Measurements from ENCODE around the gene MT1E. TPM values are rescaled to one million over a fixed set of nuclear protein-coding genes. Genes with fewer than 3 reads are reported as not detected.

MT1E gene
- polyA plus RNA-seq, 1 donor from 2014 or later: not detected

DNA sequence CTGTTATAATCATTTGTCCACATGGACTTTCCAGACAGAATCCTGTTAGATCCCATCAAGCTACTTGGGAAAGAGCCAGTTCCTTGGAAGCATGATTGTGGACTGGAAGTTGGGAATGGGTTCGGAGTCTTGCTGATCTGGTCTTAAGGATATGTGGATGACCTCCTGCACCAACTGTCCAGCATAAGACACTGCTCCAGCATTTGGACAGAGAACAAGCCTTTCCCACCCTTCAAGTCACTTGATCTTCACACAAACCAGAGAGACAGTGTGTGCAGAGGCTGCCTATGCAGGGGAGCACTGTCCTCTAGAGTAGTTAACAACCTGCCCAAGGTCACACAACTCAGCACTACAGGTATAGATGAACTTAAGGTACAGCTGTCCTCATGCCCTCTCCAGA, 20.3 kb downstream of the MT1E start:
- Histone ChIP-seq H3K4me3 (ENCODE audit: low read length) (no peak overlapping the region), H2AFZ (ENCODE audit: low read depth, low read length) (no peak overlapping the region), H3K27me3 (ENCODE audit: insufficient read depth, low read depth, low read length) (peaks cover 86% of the 10 kb centered on the region), H4K20me1 (ENCODE audit: insufficient read depth) (no peaks in the 10 kb centered on the region), H3K79me2 (replicated peaks; ENCODE audit: insufficient read depth, low read length) (no peaks in the 10 kb centered on the region), H3F3A (ENCODE audit: insufficient read depth, low read length, poor library complexity, severe bottlenecking) (no peaks in the 10 kb centered on the region), H3K9me2 (ENCODE audit: insufficient read depth, low read length) (no peaks in the 10 kb centered on the region), H3K27ac (ENCODE audit: low read length) (no peak overlapping the region), H3K4me2 (ENCODE audit: low read length) (no peak overlapping the region), H3K9me3 (ENCODE audit: low read length) (no peaks in the 10 kb centered on the region), H3K9ac (ENCODE audit: low read length) (no peak overlapping the region), H3K36me3 (ENCODE audit: insufficient read depth, low read length) (no peaks in the 10 kb centered on the region)
- no peak for TF ChIP-seq RAD21 (conservative IDR thresholded peaks at IDR 0.05)
- TF ChIP-seq POLR2AphosphoS5 (IDR thresholded peaks at IDR 0.05): no peak
- TF ChIP-seq REST (IDR thresholded peaks at IDR 0.05; ENCODE audit: borderline replicate concordance): no peak
- TF ChIP-seq SMC3 (conservative IDR thresholded peaks at IDR 0.05; ENCODE audit: poor library complexity): no peak
- TF ChIP-seq CTCF (IDR thresholded peaks at IDR 0.05; ENCODE audit: poor library complexity, severe bottlenecking): no peak
- TF ChIP-seq MXI1 (conservative IDR thresholded peaks at IDR 0.05; ENCODE audit: poor library complexity, severe bottlenecking): no peak
- TF ChIP-seq EZH2 (IDR thresholded peaks at IDR 0.05; ENCODE audit: borderline replicate concordance, insufficient read depth, low read length, poor library complexity, severe bottlenecking): no peak
- TF ChIP-seq TAF1 (IDR thresholded peaks at IDR 0.05; ENCODE audit: low read depth): no peak
- no peak for TF ChIP-seq EP300 (conservative IDR thresholded peaks at IDR 0.05; ENCODE audit: poor library complexity, severe bottlenecking)

GRCh38 chr16:56647641-56648431, 22.3 kb downstream of the MT1E start:
- Histone ChIP-seq H3K79me2 (replicated peaks; ENCODE audit: insufficient read depth, low read length) (no peaks in the 10 kb centered on the region), H4K20me1 (ENCODE audit: insufficient read depth) (no peaks in the 10 kb centered on the region), H3F3A (ENCODE audit: insufficient read depth, low read length, poor library complexity, severe bottlenecking) (no peaks in the 10 kb centered on the region), H3K9ac (ENCODE audit: low read length) (no peak overlapping the region), H3K27me3 (ENCODE audit: insufficient read depth, low read depth, low read length) (peaks cover 68% of the 10 kb centered on the region), H3K36me3 (ENCODE audit: insufficient read depth, low read length) (no peaks in the 10 kb centered on the region), H3K4me3 (ENCODE audit: low read length) (no peak overlapping the region), H2AFZ (ENCODE audit: low read depth, low read length) (no peak overlapping the region), H3K27ac (ENCODE audit: low read length) (no peak overlapping the region), H3K9me3 (ENCODE audit: low read length) (no peaks in the 10 kb centered on the region), H3K9me2 (ENCODE audit: insufficient read depth, low read length) (no peaks in the 10 kb centered on the region), H3K4me2 (ENCODE audit: low read length) (no peak overlapping the region)
- TF ChIP-seq MXI1 (conservative IDR thresholded peaks at IDR 0.05; ENCODE audit: poor library complexity, severe bottlenecking) (no peak), CTCF (IDR thresholded peaks at IDR 0.05; ENCODE audit: poor library complexity, severe bottlenecking) (no peak), EZH2 (IDR thresholded peaks at IDR 0.05; ENCODE audit: borderline replicate concordance, insufficient read depth, low read length, poor library complexity, severe bottlenecking) (no peak), EP300 (conservative IDR thresholded peaks at IDR 0.05; ENCODE audit: poor library complexity, severe bottlenecking) (no peak), SMC3 (conservative IDR thresholded peaks at IDR 0.05; ENCODE audit: poor library complexity) (no peak), RAD21 (conservative IDR thresholded peaks at IDR 0.05) (no peak), POLR2AphosphoS5 (IDR thresholded peaks at IDR 0.05) (no peak), TAF1 (IDR thresholded peaks at IDR 0.05; ENCODE audit: low read depth) (no peak), REST (IDR thresholded peaks at IDR 0.05; ENCODE audit: borderline replicate concordance) (no peak)
